ENCODE measurements around the gene CEBPB. TPM values are rescaled to one million over a fixed set of nuclear protein-coding genes. Genes with fewer than 3 reads are reported as not detected.

The CEBPB gene
- total RNA-seq, 1 donor from 2014 or later, result 59.8 TPM

DNA sequence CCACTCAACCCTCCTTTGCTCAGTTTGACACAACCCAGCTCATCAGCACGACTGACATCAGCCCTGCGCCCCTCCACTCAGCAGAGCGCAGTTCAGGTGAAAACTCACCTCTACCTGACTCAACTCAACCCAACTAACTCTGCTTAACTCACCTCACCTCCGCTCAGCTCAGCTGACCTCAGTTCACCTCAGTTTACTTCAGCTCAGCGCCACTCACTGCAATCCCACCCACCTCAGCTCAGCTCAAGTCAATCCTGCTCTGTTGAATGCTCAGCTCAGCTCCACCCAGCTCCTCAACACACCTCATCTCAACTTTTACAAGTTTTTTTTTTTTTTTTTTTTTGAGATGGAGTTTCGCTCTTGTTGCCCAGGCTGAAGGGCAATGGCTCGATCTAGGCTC, 39.6 kb downstream of the CEBPB start:
- ATAC-seq, result no peak

DNA sequence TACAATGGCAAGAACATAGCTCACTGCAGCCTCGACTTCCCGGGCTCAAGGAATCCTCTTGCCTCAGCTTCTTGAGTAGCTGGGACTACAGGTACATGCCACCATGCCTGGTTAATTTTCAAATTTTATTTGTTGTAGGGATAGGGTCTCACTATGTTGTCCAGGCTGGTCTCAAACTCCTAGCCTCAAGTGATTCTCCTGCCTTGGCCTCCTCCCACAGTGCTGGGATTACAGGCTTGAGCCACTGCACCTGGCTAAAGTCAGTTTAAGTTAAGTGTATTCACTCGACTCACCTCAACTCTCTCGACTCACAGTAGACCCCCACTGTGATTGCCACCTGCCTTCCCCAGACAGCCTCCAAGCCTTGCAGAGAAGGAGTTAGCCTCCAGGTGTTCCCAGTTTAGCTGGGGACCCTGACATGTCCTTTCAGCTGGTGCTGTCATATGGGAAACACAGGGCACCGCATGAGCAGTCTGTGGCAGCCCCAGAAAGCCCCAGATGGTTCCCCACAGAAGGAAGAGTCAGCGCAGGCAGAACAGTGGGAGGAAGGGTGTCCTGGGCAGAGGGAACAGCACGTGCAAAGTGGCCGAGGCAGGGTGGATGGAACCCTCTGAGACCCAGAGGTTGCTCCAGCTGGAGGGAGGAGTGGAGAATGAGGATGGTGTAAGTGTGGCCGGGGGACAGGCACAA, 40.4 kb downstream of the CEBPB start:
- ATAC-seq, result no peak

DNA sequence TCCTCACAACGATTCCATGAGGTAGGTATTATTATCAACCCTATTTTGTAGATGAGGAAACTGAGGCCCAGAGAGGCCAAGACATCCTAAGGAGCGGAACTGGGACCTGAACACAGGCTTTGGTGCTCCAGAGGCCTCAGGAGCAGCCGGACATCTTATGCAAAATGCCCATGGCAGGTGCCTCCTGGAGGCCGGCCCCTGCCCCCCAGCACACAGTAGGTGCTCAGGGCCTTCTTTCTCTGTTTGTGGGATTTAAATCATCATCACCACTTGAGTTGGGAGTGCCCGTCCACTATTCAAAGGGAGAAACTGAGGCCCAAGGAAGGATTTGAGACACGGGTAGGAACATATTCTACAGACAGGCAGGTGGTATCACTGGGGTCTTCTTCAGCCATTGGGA, 41.2 kb downstream of the CEBPB start:
- no peak for ATAC-seq

DNA sequence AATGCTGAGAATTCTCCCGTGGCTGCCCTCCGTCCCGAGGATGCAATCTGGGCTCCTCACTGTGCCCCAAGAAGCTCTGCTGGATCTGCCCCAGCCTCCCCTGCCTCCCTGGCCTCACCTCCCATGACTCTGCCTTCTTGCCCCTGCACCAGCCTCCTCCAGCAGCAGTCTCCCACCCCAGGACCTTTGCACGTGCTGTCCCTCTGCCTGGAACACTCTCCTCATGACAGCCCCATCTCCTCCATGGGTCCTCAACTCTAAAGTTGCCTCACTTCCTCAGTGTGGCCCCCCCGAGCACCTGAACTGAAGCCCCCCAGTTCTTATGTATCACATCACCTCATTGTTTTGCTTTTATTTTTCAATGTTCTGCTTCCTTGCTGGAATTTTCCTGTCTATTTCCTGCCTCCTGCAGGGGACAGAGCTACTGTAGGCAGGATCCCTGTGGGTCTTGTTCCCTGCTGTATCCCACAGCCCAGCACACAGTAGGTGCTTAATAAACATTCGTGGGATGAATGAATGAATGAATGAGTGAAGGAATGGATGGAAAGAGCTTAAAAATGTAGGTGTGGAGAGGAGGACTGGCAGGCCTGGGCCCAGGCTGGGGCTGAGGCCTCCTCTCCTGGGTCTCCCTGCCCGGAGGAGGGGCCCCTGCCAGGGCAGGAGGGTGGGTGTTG, 42.2 kb downstream of the CEBPB start:
- no peak for ATAC-seq

DNA sequence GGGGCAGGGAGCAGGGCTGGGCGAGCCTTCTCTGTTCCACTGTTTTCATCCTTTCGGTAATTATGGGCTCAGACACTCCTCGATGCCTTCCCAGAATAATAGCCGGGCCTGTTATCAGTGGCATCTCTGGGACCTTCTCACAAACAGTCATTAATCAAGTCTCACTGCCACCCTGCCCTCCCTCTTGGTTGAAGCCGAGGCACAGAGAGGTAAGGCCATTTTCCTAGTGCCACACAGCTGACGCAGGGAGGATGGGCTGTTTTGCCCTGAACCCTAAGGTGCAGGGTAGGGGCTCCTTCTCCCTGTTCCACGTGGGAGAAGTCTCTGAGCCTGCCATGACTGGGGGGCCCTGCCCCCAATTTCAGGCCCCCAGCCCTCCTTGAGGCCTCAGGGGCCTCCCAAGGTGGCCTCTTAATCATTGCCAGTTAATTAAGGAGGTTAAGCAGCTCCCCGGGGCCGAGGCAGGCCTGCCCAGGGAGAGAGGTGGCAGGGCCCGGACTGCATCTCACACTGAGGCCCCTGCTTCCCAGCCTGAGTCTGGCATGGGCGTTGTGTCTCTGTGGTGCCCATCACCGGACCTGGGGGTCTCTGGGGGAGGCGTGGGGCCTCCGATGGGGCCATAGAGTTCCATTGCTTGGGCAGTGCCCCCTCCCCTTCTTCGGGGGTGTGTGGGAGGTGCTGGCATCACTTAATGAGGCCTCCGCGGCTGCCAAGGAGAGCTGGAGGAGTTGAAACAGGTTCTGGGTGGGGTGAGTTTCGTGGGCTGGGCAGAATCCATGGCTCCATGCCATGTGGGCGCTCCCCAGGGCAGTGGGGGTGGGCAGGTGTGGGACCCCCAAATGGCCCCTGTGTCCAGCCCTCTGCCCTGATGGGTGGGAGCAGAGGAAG, 42.9 kb downstream of the CEBPB start:
- ATAC-seq, result peak; percentile 37

DNA sequence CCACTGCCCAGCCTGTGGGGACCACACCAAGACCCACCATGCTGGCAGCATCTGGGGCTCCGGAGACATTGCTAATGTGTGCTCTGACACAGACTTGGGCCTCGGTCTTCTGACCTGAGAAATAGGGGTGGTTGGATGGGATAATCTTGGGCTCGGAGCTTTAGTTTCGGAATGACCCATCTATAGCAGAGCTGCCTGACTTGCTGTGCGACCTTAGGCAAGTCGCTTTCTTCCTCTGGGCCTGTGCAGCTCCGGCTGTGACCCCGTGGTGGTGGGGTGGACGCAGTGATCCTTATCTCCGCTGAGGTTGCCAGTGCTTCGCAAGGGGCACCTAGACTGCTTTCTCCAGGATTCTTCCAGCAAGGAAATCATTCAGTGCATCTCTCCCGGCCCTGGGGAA, 43.7 kb downstream of the CEBPB start:
- ATAC-seq, result peak; percentile 13

DNA sequence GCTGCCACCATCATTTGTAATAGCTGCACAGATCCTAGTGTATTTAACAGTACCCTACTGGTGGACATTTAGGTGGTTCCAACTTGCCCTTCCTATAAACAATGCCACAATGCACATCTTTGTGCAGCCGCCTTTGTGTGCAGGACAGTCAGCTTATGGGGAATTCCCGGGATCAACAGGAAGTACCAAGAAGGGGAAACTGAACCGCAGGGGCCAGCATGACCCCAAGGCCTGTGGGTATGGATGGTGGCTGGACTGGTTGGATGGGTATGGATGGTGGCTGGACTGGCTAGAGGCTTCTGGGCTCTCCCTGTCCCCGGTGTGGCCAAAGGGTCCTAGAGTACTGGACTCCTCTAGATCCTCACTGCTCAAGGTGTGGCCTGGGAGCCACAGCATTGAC, 46.7 kb downstream of the CEBPB start:
- ATAC-seq, result peak; percentile 57

DNA sequence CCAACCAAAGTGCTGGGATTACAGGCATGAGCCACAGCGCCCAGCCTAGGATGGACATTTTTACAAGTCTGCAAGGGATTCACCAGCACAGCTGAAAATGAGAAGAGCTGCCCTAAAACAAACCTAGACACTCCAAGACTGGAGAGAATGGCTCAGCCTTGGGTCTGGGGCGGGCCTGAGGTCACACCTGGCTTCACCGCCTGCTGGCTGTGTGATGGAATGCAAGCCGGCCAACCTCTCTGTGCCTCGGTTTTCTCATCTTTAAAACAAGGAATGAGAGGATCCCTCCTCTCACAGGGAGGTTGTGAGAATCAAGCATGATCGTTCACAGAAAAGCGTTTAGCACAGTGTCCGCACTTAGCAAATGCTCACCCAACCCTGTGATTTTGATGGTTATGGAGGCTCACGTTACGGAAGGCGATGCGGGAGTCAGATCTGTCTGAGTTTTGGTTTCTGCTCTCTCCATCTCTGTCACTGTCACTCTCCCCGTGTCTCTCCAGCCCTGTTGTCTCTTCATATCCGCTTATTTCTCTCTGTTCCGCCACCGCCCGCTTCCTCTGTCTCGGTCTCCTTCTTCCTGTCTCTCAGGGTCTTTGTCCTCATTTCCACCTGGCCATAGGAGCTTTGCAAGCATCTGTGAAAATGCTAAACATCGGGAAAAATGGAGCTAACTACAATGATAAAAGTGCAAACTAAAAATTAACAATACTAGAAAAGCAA, 47.6 kb downstream of the CEBPB start:
- no peak for ATAC-seq

DNA sequence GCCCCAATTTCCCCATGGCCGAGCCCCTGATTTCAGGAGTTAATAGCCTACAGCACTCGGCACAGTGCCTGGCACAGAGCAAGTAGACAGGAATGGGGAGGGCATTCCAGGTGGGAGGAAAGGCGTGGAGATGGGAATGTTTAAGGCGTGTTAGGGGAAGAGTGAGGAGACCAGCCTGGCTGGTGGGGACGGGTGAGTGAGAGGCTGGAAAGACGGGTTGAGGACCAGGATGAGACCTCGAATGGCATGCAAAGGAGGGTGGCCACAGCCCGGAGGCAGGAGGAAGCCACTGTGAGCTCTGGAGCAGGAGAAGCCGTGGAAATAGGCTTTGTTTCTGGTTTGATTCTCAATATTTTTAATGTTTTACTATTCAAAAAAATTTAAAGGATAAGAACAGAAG, 49.5 kb downstream of the CEBPB start:
- no peak for ATAC-seq

DNA sequence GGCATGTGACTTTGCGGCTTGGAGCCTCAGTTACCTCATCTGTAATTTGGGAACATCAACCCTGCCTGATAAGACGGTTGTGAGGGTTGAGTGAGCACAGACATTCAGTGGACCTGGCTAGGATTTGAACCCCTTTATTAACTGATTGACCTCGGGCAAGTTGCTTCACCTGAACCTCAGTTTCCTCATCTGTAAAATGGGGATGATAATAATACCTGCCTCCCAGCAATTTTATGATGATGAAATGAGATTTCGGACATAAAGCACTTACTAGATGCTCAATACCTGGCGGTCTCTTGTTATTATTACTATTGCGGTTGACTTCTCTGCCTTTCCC, 51.5 kb downstream of the CEBPB start:
- ATAC-seq, result no peak

Other genes with a start within 250 kb of the CEBPB start
- 0.36 TPM for gene SNAI1, start 207.8 kb upstream of the CEBPB start, total RNA-seq
- 75.6 TPM for gene UBE2V1, start 77.7 kb upstream of the CEBPB start, total RNA-seq
- 27.0 TPM for gene PEDS1, start 37.1 kb upstream of the CEBPB start, total RNA-seq

Data from esophagus mucosa (tissue), 1 donor.